Glutamatergic neuron (in vitro differentiated cells): ENCODE results near the gene RADIL. TPM values are rescaled to one million over a fixed set of nuclear protein-coding genes. Genes with fewer than 3 reads are reported as not detected.

Experiments
- DNase-seq: peaks from one replicate; pipeline ENCODE4 v3.0.0; 2022
- H3K27ac Mint-ChIP-seq: one replicate; pipeline ENCODE4 v1.8.0; 2020; ENCODE audit warnings: mild to moderate bottlenecking, mixed read lengths, inconsistent platforms; ENCODE audit not compliant: unreplicated experiment
- H3K27me3 Mint-ChIP-seq: one replicate; pipeline ENCODE4 v1.8.0; 2020; ENCODE audit warnings: mild to moderate bottlenecking, moderate library complexity, mixed read lengths, inconsistent platforms; ENCODE audit not compliant: unreplicated experiment
- H3K36me3 Mint-ChIP-seq: one replicate; pipeline ENCODE4 v1.8.0; 2020; ENCODE audit warnings: mild to moderate bottlenecking, mixed read lengths, inconsistent platforms; ENCODE audit not compliant: unreplicated experiment
- H3K4me1 Mint-ChIP-seq: one replicate; pipeline ENCODE4 v1.8.0; 2020; ENCODE audit warnings: mild to moderate bottlenecking, low read depth, mixed read lengths, inconsistent platforms; ENCODE audit not compliant: unreplicated experiment
- H3K4me3 Mint-ChIP-seq: one replicate; pipeline ENCODE4 v1.8.0; 2020; ENCODE audit warnings: mild to moderate bottlenecking, mixed read lengths, inconsistent platforms; ENCODE audit not compliant: unreplicated experiment
- H3K9me3 Mint-ChIP-seq: one replicate; pipeline ENCODE4 v1.8.0; 2020; ENCODE audit warnings: mild to moderate bottlenecking, moderate library complexity, mixed read lengths, inconsistent platforms; ENCODE audit not compliant: unreplicated experiment
- total RNA-seq: library from RNA; stranded (reverse); fragmentation: NEBNext Ultra II Directional; extraction: Animal tissue kit (Norgen Biotek cat#: 25700); gene quantifications from one replicate; pipeline ENCODE4 v1.2.1, GENCODE V29; 2021; ENCODE audit not compliant: unreplicated experiment
- TF ChIP-seq, protein P1 (sequence below): fragments of 200-600 bp; sonication (generic); IDR thresholded peaks from one replicate; pipeline ENCODE4 v1.5.0; 2021; ENCODE audit not compliant: partially characterized antibody, unreplicated experiment

Gene RADIL
- total RNA-seq, 1 donor from 2014 or later = 31.3 TPM

DNA sequence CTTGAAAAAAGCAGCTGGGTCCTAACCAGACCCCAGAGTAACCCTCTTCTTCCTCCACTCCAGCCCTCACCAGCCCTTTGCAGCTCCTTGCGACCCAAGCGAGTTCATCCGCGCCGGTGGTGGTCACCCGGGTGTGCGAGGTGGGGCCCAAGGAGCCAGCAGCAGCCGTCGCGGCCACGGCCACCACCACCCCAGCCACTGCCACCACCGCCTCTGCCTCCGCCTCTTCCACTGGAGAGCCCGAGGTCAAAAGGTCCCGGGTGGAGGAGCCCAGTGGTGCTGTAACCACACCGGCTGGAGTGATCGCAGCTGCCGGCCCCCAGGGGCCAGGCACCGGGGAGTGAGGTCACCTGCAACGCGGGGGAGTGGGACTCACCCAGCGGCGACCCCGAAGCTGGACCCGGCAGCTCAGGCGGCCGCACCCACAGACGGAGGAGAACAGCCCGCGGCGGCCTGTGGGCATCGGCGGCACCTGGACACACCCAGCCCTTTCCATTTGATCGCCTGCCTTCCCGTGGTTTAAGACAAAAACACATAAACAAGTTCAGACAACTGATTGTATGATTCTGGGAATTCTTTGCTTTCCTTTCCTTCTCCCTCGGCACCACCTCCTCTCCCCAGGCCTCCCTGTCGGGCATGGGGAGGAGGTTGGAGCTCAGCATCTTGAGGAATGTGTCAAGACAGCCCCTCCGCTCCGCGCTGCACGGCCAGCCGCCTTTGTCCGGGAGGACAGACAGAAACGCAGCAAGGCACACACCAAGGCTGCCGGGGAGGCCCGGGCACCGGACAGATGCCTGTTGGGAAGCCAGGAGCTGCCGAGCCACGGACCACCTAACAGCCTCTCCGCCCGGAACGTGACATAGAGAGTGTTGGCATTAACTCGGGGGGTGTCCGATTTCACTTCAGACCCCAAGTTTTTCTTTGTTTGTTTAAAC is 121.1 kb downstream of the RADIL start:
- H3K4me1 Mint-ChIP-seq = no peaks in the 10 kb centered on the region
- H3K27me3 Mint-ChIP-seq = peaks cover 9% of the 10 kb centered on the region
- peaks cover 8% of the 10 kb centered on the region for H3K9me3 Mint-ChIP-seq
- DNase-seq = no peak
- no peaks in the 10 kb centered on the region for H3K36me3 Mint-ChIP-seq
- H3K4me3 Mint-ChIP-seq = no peak overlapping the region
- TF ChIP-seq, protein P1, sequence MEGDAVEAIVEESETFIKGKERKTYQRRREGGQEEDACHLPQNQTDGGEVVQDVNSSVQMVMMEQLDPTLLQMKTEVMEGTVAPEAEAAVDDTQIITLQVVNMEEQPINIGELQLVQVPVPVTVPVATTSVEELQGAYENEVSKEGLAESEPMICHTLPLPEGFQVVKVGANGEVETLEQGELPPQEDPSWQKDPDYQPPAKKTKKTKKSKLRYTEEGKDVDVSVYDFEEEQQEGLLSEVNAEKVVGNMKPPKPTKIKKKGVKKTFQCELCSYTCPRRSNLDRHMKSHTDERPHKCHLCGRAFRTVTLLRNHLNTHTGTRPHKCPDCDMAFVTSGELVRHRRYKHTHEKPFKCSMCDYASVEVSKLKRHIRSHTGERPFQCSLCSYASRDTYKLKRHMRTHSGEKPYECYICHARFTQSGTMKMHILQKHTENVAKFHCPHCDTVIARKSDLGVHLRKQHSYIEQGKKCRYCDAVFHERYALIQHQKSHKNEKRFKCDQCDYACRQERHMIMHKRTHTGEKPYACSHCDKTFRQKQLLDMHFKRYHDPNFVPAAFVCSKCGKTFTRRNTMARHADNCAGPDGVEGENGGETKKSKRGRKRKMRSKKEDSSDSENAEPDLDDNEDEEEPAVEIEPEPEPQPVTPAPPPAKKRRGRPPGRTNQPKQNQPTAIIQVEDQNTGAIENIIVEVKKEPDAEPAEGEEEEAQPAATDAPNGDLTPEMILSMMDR = no peak
- H3K27ac Mint-ChIP-seq = no peak overlapping the region

DNA sequence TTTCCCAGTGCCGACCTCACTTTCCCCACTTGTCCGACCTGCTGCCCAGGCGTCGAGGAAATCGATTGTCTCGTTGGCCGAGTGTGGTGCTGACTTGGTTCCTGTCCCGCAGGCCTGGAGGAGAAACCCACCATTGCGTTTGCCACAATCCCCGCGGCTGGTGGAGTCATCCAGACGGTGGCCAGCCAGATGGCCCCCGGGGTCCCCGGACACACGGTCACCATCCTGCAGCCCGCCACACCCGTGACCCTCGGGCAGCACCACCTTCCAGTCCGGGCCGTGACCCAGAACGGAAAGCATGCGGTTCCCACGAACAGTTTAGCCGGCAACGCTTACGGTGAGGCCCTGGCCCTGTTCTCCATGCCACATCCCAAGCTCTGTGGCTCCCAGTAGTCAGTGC is 122.6 kb downstream of the RADIL start:
- Mint-ChIP-seq H3K36me3 (no peaks in the 10 kb centered on the region), H3K27ac (no peak overlapping the region), H3K4me3 (no peak overlapping the region), H3K27me3 (peaks cover 9% of the 10 kb centered on the region), H3K4me1 (no peaks in the 10 kb centered on the region), H3K9me3 (peaks cover 8% of the 10 kb centered on the region)
- TF ChIP-seq, protein P1 = no peak
- DNase-seq = no peak

DNA sequence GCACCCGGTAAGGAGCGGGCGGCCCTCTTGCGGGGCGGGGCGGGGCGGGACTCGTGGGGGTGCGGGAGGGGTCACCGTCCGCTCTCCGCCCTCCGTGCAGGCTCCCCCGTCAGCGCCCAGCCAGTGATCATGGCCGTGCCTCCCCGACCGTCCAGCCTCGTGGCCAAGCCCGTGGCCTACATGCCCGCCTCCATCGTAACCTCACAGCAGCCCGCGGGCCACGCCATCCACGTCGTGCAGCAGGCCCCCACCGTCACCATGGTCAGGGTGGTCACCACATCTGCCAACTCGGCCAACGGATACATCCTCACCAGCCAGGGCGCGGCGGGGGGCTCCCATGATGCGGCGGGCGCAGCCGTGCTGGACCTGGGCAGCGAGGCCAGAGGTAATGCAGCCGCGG is 124.3 kb downstream of the RADIL start:
- Mint-ChIP-seq H3K4me3 (no peak overlapping the region), H3K27ac (no peak overlapping the region), H3K36me3 (no peaks in the 10 kb centered on the region), H3K27me3 (peaks cover 9% of the 10 kb centered on the region), H3K4me1 (no peaks in the 10 kb centered on the region), H3K9me3 (peaks cover 8% of the 10 kb centered on the region)
- TF ChIP-seq, protein P1 = no peak
- no peak for DNase-seq

DNA sequence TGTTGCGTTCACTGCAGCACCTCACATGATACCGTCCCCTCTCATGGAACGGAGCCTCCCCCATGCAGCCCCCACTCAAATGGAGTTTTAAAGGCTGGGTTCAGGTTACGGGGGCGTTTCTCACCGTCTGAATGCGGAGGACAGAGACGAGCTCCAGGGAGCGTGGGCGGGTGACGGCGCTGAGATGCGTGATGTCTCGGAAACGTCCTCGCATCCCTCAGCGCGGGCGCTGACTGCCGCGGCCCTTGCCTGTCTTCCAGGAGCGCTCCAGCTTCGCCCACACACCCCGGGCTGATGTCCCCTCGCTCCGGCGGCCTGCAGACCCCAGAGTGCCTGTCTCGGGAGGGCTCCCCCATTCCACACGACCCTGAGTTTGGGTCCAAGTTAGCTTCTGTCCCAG is 124.7 kb downstream of the RADIL start:
- H3K9me3 Mint-ChIP-seq = peaks cover 8% of the 10 kb centered on the region
- TF ChIP-seq, protein P1 = no peak
- H3K27ac Mint-ChIP-seq = no peak overlapping the region
- H3K4me1 Mint-ChIP-seq = no peaks in the 10 kb centered on the region
- no peaks in the 10 kb centered on the region for H3K36me3 Mint-ChIP-seq
- peaks cover 9% of the 10 kb centered on the region for H3K27me3 Mint-ChIP-seq
- no peak for DNase-seq
- no peak overlapping the region for H3K4me3 Mint-ChIP-seq

DNA sequence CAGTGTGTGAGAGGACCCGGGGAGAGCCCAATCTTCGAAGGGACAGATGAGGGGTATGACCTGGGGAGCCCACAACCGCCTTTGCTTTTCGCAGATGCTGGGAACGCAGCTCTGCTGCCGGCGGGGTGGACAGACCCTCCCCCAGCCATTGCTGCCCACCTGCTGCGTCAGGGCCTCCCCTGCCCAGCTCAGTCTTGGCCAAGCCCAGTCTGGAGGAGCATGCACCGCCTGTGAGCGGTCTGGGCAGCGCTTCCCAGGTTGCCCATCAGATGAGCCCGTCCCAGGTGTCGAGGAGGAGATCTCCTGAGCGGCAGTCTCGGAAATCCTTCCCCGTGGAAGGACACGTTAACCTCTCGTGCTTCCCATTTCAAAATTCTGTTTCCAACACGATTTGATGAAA is 125.4 kb downstream of the RADIL start:
- Mint-ChIP-seq H3K9me3 (peaks cover 6% of the 10 kb centered on the region), H3K36me3 (no peaks in the 10 kb centered on the region), H3K4me3 (no peak overlapping the region), H3K4me1 (no peaks in the 10 kb centered on the region), H3K27ac (no peak overlapping the region), H3K27me3 (peaks cover 11% of the 10 kb centered on the region)
- TF ChIP-seq, protein P1 = no peak
- no peak for DNase-seq
